H1 (cell line): ENCODE data around the gene BRMS1. TPM values are rescaled to one million over a fixed set of nuclear protein-coding genes. Genes with fewer than 3 reads are reported as not detected.
A peak's percentile ranks its signal among the peaks of the same experiment; 100 is the strongest.

ENCODE experiments used
- CTCF ChIA-PET: fragments of 300-600 bp; sonication (Branson Sonifier 250); formaldehyde crosslinking; loops from one replicate; lab custom pipeline; 2021; ENCODE audit not compliant: partially characterized antibody; lab: Charles Lee
- POLR2A ChIA-PET: fragments of 300-600 bp; sonication (Branson Sonifier 250); formaldehyde crosslinking; loops from one replicate; lab custom pipeline; 2021; ENCODE audit warnings: inconsistent platforms; ENCODE audit not compliant: partially characterized antibody; lab: Charles Lee
- DNase-seq, 2 experiments: peaks; one replicate each; pipeline versions ENCODE4 v3.0.0 to v3.0.0-alpha.2; 2010 to 2022; ENCODE audit warnings: low spot score in 2 of 2, low read depth in 1 of 2, mixed read lengths in 1 of 2
- FAIRE-seq: peaks from 2 replicates; lab custom pipeline; 2011; peaks lifted over from hg19 to GRCh38; lab: Jason Lieb, UNC
- H2AFZ ChIP-seq: 2 replicates; pipeline ENCODE4 v1.8.1; 2012; ENCODE audit warnings: low read length, inconsistent platforms
- H2AK5ac ChIP-seq: 2 replicates; pipeline ENCODE4 v1.6.1; 2013; ENCODE audit warnings: low read depth, low read length
- H2BK120ac ChIP-seq: replicated peaks from 2 replicates; pipeline ENCODE3; 2013; ENCODE audit warnings: low read depth, low read length, inconsistent platforms
- H2BK12ac ChIP-seq: 2 replicates; pipeline ENCODE4 v1.6.1; 2013; ENCODE audit warnings: low read depth, low read length
- H2BK15ac ChIP-seq: 2 replicates; pipeline ENCODE4 v1.6.1; 2013; ENCODE audit warnings: low read length
- H2BK20ac ChIP-seq: 2 replicates; pipeline ENCODE4 v1.6.1; 2013; ENCODE audit warnings: low read length
- H2BK5ac ChIP-seq: 2 replicates; pipeline ENCODE4 v1.6.1; 2013; ENCODE audit warnings: low read depth, low read length
- H3K14ac ChIP-seq: 2 replicates; pipeline ENCODE4 v1.6.1; 2013; ENCODE audit warnings: inconsistent platforms; ENCODE audit not compliant: insufficient read length
- H3K18ac ChIP-seq: 2 replicates; pipeline ENCODE4 v1.6.1; 2013; ENCODE audit warnings: low read length; ENCODE audit errors: extremely low read depth
- H3K23ac ChIP-seq: 2 replicates; pipeline ENCODE4 v1.6.1; 2013; ENCODE audit warnings: inconsistent platforms; ENCODE audit not compliant: insufficient read length
- H3K23me2 ChIP-seq: 2 replicates; pipeline ENCODE4 v1.6.1; 2013; ENCODE audit warnings: low read depth, low read length
- H3K27ac ChIP-seq: 2 replicates; pipeline ENCODE4 v1.6.1; 2011; ENCODE audit warnings: low read depth, low read length, inconsistent platforms
- H3K27me3 ChIP-seq, 4 experiments: replicated peaks in 1 of 4; 1 replicate in 1 of 4; 2 replicates in 3 of 4; pipeline versions ENCODE4 v1.6.1 to v1.8.1; 2011 to 2013; ENCODE audit warnings: low read length in 3 of 4, mild to moderate bottlenecking in 3 of 4, inconsistent platforms in 2 of 4, mixed read lengths in 2 of 4, moderate library complexity in 1 of 4; ENCODE audit not compliant: control insufficient read depth in 3 of 4, insufficient read depth in 3 of 4; ENCODE audit errors: extremely low read depth in 1 of 4
- H3K36me3 ChIP-seq, 4 experiments: 2 replicates each; pipeline versions ENCODE4 v1.6.1 to v1.8.1; 2011 to 2013; ENCODE audit warnings: mild to moderate bottlenecking in 4 of 4, low read length in 3 of 4, moderate library complexity in 2 of 4, control low read depth in 1 of 4, inconsistent platforms in 1 of 4; ENCODE audit not compliant: insufficient read depth in 4 of 4, control insufficient read depth in 2 of 4
- H3K4ac ChIP-seq: replicated peaks from 2 replicates; pipeline ENCODE3; 2013; ENCODE audit warnings: low read length, low read depth, mixed read lengths, inconsistent platforms; ENCODE audit not compliant: insufficient read length
- H3K4me1 ChIP-seq, 4 experiments: replicated peaks in 1 of 4; 1 replicate in 1 of 4; 2 replicates in 3 of 4; pipeline versions ENCODE4 v1.6.1 to v1.8.1; 2011 to 2013; ENCODE audit warnings: low read length in 3 of 4, inconsistent platforms in 2 of 4, mixed read lengths in 1 of 4; ENCODE audit not compliant: insufficient read depth in 4 of 4, control insufficient read depth in 3 of 4
- H3K4me2 ChIP-seq, 2 experiments: 2 replicates each; pipeline versions ENCODE4 v1.6.1 to v1.8.1; 2011 to 2013; ENCODE audit warnings: low read depth in 2 of 2, low read length in 2 of 2, control low read depth in 1 of 2, inconsistent platforms in 1 of 2, mild to moderate bottlenecking in 1 of 2; ENCODE audit not compliant: insufficient read depth in 1 of 2
- H3K4me3 ChIP-seq, 4 experiments: fragments of 200-600, 300-600 bp in 1 of 4; sonication (generic), shearing (Covaris generic), sonication (Bioruptor Twin) in 1 of 4; 2 replicates each; pipeline versions ENCODE4 v1.5.1 to v1.8.1; 2011 to 2016; ENCODE audit warnings: low read length in 4 of 4, low read depth in 3 of 4, control low read depth in 2 of 4, inconsistent platforms in 2 of 4, mild to moderate bottlenecking in 2 of 4, mixed read lengths in 1 of 4, moderate library complexity in 1 of 4; ENCODE audit not compliant: insufficient read depth in 2 of 4; ENCODE audit errors: extremely low read depth in 1 of 4
- H3K56ac ChIP-seq: replicated peaks from 2 replicates; pipeline ENCODE3; 2013; ENCODE audit warnings: low read depth, mild to moderate bottlenecking, mixed read lengths, low read length, inconsistent platforms; ENCODE audit not compliant: insufficient read length
- H3K79me1 ChIP-seq: 2 replicates; pipeline ENCODE4 v1.6.1; 2013; ENCODE audit warnings: low read depth, low read length, control low read depth
- H3K79me2 ChIP-seq, 2 experiments: 2 replicates each; pipeline versions ENCODE4 v1.6.1 to v1.8.1; 2012 to 2013; ENCODE audit warnings: low read length in 2 of 2, mild to moderate bottlenecking in 2 of 2, inconsistent platforms in 1 of 2; ENCODE audit not compliant: insufficient read depth in 2 of 2, control insufficient read depth in 1 of 2
- H3K9ac ChIP-seq, 4 experiments: replicated peaks in 1 of 4; 1 replicate in 1 of 4; 2 replicates in 3 of 4; pipeline versions ENCODE4 v1.6.1 to v1.8.1; 2011 to 2013; ENCODE audit warnings: low read depth in 3 of 4, low read length in 3 of 4, control low read depth in 2 of 4, mild to moderate bottlenecking in 2 of 4, moderate library complexity in 2 of 4, inconsistent platforms in 1 of 4; ENCODE audit errors: extremely low read depth in 1 of 4
- H3K9me3 ChIP-seq, 2 experiments: 2 replicates each; pipeline versions ENCODE4 v1.6.1 to v1.8.1; 2012 to 2013; ENCODE audit warnings: mild to moderate bottlenecking in 2 of 2, moderate library complexity in 2 of 2, control low read depth in 1 of 2, inconsistent platforms in 1 of 2, low read depth in 1 of 2, low read length in 1 of 2, mixed read lengths in 1 of 2; ENCODE audit not compliant: insufficient read depth in 2 of 2
- H4K20me1 ChIP-seq, 2 experiments: replicated peaks in 1 of 2; 2 replicates each; pipeline versions ENCODE3 to v1.8.1; 2011 to 2013; ENCODE audit warnings: inconsistent platforms in 2 of 2, low read length in 2 of 2, mild to moderate bottlenecking in 1 of 2; ENCODE audit not compliant: insufficient read depth in 2 of 2, control insufficient read depth in 1 of 2
- H4K5ac ChIP-seq: 2 replicates; pipeline ENCODE4 v1.6.1; 2013; ENCODE audit warnings: low read length, low read depth, mixed read lengths, inconsistent platforms; ENCODE audit not compliant: insufficient read length
- H4K8ac ChIP-seq: 2 replicates; pipeline ENCODE4 v1.8.0; 2013; ENCODE audit warnings: mild to moderate bottlenecking, moderate library complexity, low read length, inconsistent platforms; ENCODE audit not compliant: insufficient read depth; ENCODE audit errors: extremely low read depth
- H4K91ac ChIP-seq: replicated peaks from 2 replicates; pipeline ENCODE3; 2013; ENCODE audit warnings: low read length, mixed read lengths, inconsistent platforms; ENCODE audit not compliant: insufficient read length
- CBX5 ChIP-seq: fragments of 300-800, 300-1000 bp; sonication (generic); IDR thresholded peaks from 2 replicates; pipeline ENCODE4 v1.7.1; 2016; ENCODE audit warnings: antibody characterized with exemption, low read length, low read depth
- CREB1 ChIP-seq: IDR thresholded peaks from 2 replicates; pipeline ENCODE4 v1.6.1; 2012; ENCODE audit warnings: inconsistent platforms
- GABPA ChIP-seq: IDR thresholded peaks from 2 replicates; pipeline ENCODE4 v1.6.1; 2011; ENCODE audit warnings: mild to moderate bottlenecking, low read length, moderate library complexity, borderline replicate concordance; ENCODE audit not compliant: insufficient read depth
- HDAC2 ChIP-seq, 2 experiments: fragments of 300-600 bp in 1 of 2; sonication (generic) in 1 of 2; IDR thresholded peaks; 2 replicates each; pipeline ENCODE4 v1.6.1; 2011 to 2012; ENCODE audit warnings: low read depth in 2 of 2, low read length in 2 of 2, mild to moderate bottlenecking in 2 of 2, moderate library complexity in 2 of 2, borderline replicate concordance in 1 of 2, inconsistent platforms in 1 of 2
- KDM1A ChIP-seq: fragments of 200-600, 300-600 bp; sonication (generic); IDR thresholded peaks from 2 replicates; pipeline ENCODE4 v1.7.1; 2016; ENCODE audit warnings: mild to moderate bottlenecking, low read length, borderline replicate concordance
- MAX ChIP-seq: IDR thresholded peaks from 2 replicates; pipeline ENCODE4 v1.6.1; 2012; ENCODE audit warnings: inconsistent platforms
- POLR2AphosphoS5 ChIP-seq: IDR thresholded peaks from 2 replicates; pipeline ENCODE4 v1.6.1; 2011; ENCODE audit warnings: low read depth, low read length
- SP4 ChIP-seq: IDR thresholded peaks from 2 replicates; pipeline ENCODE4 v1.6.1; 2012; ENCODE audit warnings: low read length, inconsistent platforms
- TAF7 ChIP-seq: optimal IDR thresholded peaks from 2 replicates; pipeline ENCODE3; 2011; ENCODE audit warnings: low read depth, mild to moderate bottlenecking, inconsistent platforms, low read length, moderate library complexity, borderline replicate concordance
- WGBS, 2 experiments: shearing (Covaris generic) in 1 of 2; methylation state at CpG; one replicate each; pipeline versions ENCODE4 v1.1.6 to v1.1.7; 2013 to 2015; ENCODE audit warnings: low lambda C conversion rate in 2 of 2, mixed read lengths in 2 of 2, inconsistent platforms in 1 of 2, low coverage in 1 of 2, missing lambda C conversion rate in 1 of 2; ENCODE audit not compliant: insufficient replicate concordance in 2 of 2, insufficient coverage in 1 of 2, insufficient read length in 1 of 2; ENCODE audit errors: extremely low coverage in 1 of 2, missing lambda C conversion rate in 1 of 2; 5-methylcytosine and 5-hydroxymethylcytosine counted together
- polyA plus RNA-seq, 7 experiments: library from polyadenylated mRNA; depleted of rRNA in 3 of 7; stranded (reverse) in 5 of 7; unstranded in 2 of 7; fragments of >200 nt in 5 of 7; fragments of 200-250 nt in 2 of 7; gene quantifications; 1 replicate in 5 of 7; 2 replicates in 1 of 7; 4 replicates in 1 of 7; pipeline versions ENCODE4 v1.2.1 to v1.2.3, GENCODE V29; 2011 to 2013; ENCODE audit warnings: missing spikeins in 2 of 7, mixed read lengths in 2 of 7
- total RNA-seq: library from RNA; stranded (reverse); fragmentation: NEBNext Ultra II Directional; extraction: Animal tissue kit (Norgen Biotek cat#: 25700); gene quantifications from 2 replicates; pipeline ENCODE4 v1.2.1, GENCODE V29; 2021

Gene BRMS1
- total and polyA plus RNA-seq, 2 of the 8 experiments (the other 6 are each of a cell fraction or from before 2014, with no cell fraction given) = 39.2 to 46.1 TPM

GRCh38 chr11:66313321-66314185 is 31.4 kb downstream of the BRMS1 start:
- peak overlapping the region; percentile 65; the same call in 1 of the 2 replicates for H2AFZ ChIP-seq
- H3K23me2 ChIP-seq = peaks cover 8% of the 10 kb centered on the region
- no peak overlapping the region for H3K14ac ChIP-seq
- H3K4me2 ChIP-seq = peak overlapping the region; percentile 48 to 88
- H2BK5ac ChIP-seq = peak overlapping the region; percentile 90; the same call in 1 of the 2 replicates
- no peaks in the 10 kb centered on the region for H3K9me3 ChIP-seq
- peak overlapping the region; percentile 84 for H4K5ac ChIP-seq
- H4K20me1 ChIP-seq = no peaks in the 10 kb centered on the region
- peak overlapping the region; percentile 65 for H3K56ac ChIP-seq
- H3K79me2 ChIP-seq = no peaks in the 10 kb centered on the region
- H4K8ac ChIP-seq = peak overlapping the region; percentile 87
- H2BK120ac ChIP-seq = peak overlapping the region; percentile 38
- peak overlapping the region; percentile 71; the same call in 1 of the 2 replicates for H2BK12ac ChIP-seq
- DNase-seq (no peak), FAIRE-seq (no peak)
- H3K18ac ChIP-seq = peak overlapping the region; percentile 83
- H3K36me3 ChIP-seq = no peaks in the 10 kb centered on the region
- H3K4ac ChIP-seq = peak overlapping the region; percentile 96
- H3K9ac ChIP-seq = peak overlapping the region in 3 of 4 experiments; percentile 29 to 68 (median 62); a peak in 5 of 7 replicates
- no peak overlapping the region for H3K23ac ChIP-seq
- H4K91ac ChIP-seq = peak overlapping the region; percentile 88
- 0 out of 2 replicates have a peak overlapping the region, but pooled peaks have one; percentile 22 for H3K27ac ChIP-seq
- no peak overlapping the region for H2AK5ac ChIP-seq
- H2BK15ac ChIP-seq = peak overlapping the region; percentile 46; the same call in 1 of the 2 replicates
- ChIA-PET POLR2A (interaction anchor here (1.0 to 4.1 kb wide), 17 partner anchors 8 to 57 kb away, joined by 3 to 25 read pairs (median 7); partner anchors contain the start of genes BRMS1, RIN1, TMEM151A and YIF1A), CTCF (interaction anchor here (0.8 to 11.7 kb wide), 24 partner anchors 9 to 169 kb away, joined by 3 to 242 read pairs (median 5); partner anchors contain the start of genes B4GAT1, RAB1B, RIN1 and SLC29A2)
- H3K4me3 ChIP-seq = peak overlapping the region; percentile 39 to 70 (median 54)
- WGBS, 2 experiments = 48% methylated on average over 18 of the region's 38 CpGs; no CpG with 5 or more reads in 1 of the 2 experiments
- H2BK20ac ChIP-seq = peak overlapping the region; percentile 48; the same call in 1 of the 2 replicates
- peaks cover 0 to 3% (median 0%) of the 10 kb centered on the region in 4 experiments; a peak in 2 of 7 replicates for H3K27me3 ChIP-seq
- H3K79me1 ChIP-seq = no peaks in the 10 kb centered on the region
- peaks cover 12 to 32% (median 22%) of the 10 kb centered on the region in 4 experiments for H3K4me1 ChIP-seq
- no peak for TF ChIP-seq POLR2AphosphoS5
- no peak for TF ChIP-seq GABPA
- no peak for TF ChIP-seq CBX5
- 0 out of 2 replicates have a peak, but pooled peaks have one; percentile 84 for TF ChIP-seq KDM1A
- TF ChIP-seq MAX = 0 out of 2 replicates have a peak, but pooled peaks have one; percentile 30
- TF ChIP-seq HDAC2 (IDR thresholded peaks at IDR 0.05; ENCODE audit: borderline replicate concordance in 1 of 2, low read depth in 2 of 2, low read length in 2 of 2) = 0 out of 4 replicates have a peak, but pooled peaks of 1 of the 2 experiments have one; percentile 20
- no peak for TF ChIP-seq SP4
- peak; percentile 1; the same call in 1 of the 2 replicates for TF ChIP-seq CREB1
- TF ChIP-seq TAF7 = peak; percentile 7
